HCT116 (cell line): Measurements from ENCODE around the gene BRSK2.

ENCODE experiments used
- ATF3 ChIP-seq: IDR thresholded peaks from 2 replicates; pipeline ENCODE4 v1.6.1; 2012
- EZH2 ChIP-seq: fragments of 200-600 bp; sonication (generic); IDR thresholded peaks from 2 replicates; pipeline ENCODE4 v1.6.1; 2017; ENCODE audit warnings: antibody characterized with exemption, mixed run types
- EZH2phosphoT487 ChIP-seq: fragments of 200-600 bp; IDR thresholded peaks from 2 replicates; pipeline ENCODE4 v1.6.1; 2018; ENCODE audit warnings: antibody characterized with exemption, borderline replicate concordance
- FOSL1 ChIP-seq: IDR thresholded peaks from 2 replicates; pipeline ENCODE4 v1.6.1; 2012; ENCODE audit warnings: low read depth
- MAX ChIP-seq: IDR thresholded peaks from 2 replicates; pipeline ENCODE4 v1.6.1; 2012
- POLR2A ChIP-seq: IDR thresholded peaks from 2 replicates; pipeline ENCODE4 v1.7.0; 2011; ENCODE audit warnings: borderline replicate concordance; ENCODE audit not compliant: insufficient read depth, insufficient read length; ENCODE audit errors: extremely low read depth
- POLR2AphosphoS5 ChIP-seq: IDR thresholded peaks from 2 replicates; pipeline ENCODE4 v1.6.1; 2011; ENCODE audit warnings: mild to moderate bottlenecking, low read depth, low read length, moderate library complexity
- TCF7L2 ChIP-seq: IDR thresholded peaks from 2 replicates; pipeline ENCODE4 v1.7.0; 2011; ENCODE audit warnings: borderline replicate concordance, inconsistent platforms; ENCODE audit not compliant: insufficient read depth, insufficient read length; ENCODE audit errors: extremely low read depth
- YY1 ChIP-seq: IDR thresholded peaks from 2 replicates; pipeline ENCODE4 v1.6.1; 2011; ENCODE audit warnings: low read length, low read depth, moderate library complexity, mild to moderate bottlenecking; ENCODE audit not compliant: insufficient replicate concordance; ENCODE audit errors: extremely low read depth
- ZBTB33 ChIP-seq: IDR thresholded peaks from 2 replicates; pipeline ENCODE4 v1.6.1; 2011; ENCODE audit warnings: mild to moderate bottlenecking, low read length, moderate library complexity; ENCODE audit not compliant: insufficient replicate concordance; ENCODE audit errors: extremely low read depth
- ZNF274 ChIP-seq: fragments of 200-500 bp; sonication (Bioruptor generic); IDR thresholded peaks from 2 replicates; pipeline ENCODE4 v1.6.1; 2014; ENCODE audit warnings: mild to moderate bottlenecking, low read depth, low read length, inconsistent platforms
- TF ChIP-seq, protein P1 (sequence below), 3 experiments: fragments of 200-600 bp in 1 of 3; sonication (generic) in 1 of 3; IDR thresholded peaks in 2 of 3; conservative IDR thresholded peaks in 1 of 3; 2 replicates each; pipeline ENCODE4 v1.5.1; 2012 to 2017; ENCODE audit warnings: low read depth in 2 of 3, low read length in 2 of 3, antibody characterized with exemption in 1 of 3, borderline replicate concordance in 1 of 3, control low read depth in 1 of 3, mild to moderate bottlenecking in 1 of 3, mixed read lengths in 1 of 3, mixed run types in 1 of 3, moderate library complexity in 1 of 3; ENCODE audit not compliant: insufficient read depth in 1 of 3
- TF ChIP-seq, protein P2 (sequence below): IDR thresholded peaks from 2 replicates; pipeline ENCODE4 v1.6.1; 2012; ENCODE audit warnings: low read depth

- no peak for TF ChIP-seq FOSL1
- no peak for TF ChIP-seq EZH2
- TF ChIP-seq, protein P1, sequence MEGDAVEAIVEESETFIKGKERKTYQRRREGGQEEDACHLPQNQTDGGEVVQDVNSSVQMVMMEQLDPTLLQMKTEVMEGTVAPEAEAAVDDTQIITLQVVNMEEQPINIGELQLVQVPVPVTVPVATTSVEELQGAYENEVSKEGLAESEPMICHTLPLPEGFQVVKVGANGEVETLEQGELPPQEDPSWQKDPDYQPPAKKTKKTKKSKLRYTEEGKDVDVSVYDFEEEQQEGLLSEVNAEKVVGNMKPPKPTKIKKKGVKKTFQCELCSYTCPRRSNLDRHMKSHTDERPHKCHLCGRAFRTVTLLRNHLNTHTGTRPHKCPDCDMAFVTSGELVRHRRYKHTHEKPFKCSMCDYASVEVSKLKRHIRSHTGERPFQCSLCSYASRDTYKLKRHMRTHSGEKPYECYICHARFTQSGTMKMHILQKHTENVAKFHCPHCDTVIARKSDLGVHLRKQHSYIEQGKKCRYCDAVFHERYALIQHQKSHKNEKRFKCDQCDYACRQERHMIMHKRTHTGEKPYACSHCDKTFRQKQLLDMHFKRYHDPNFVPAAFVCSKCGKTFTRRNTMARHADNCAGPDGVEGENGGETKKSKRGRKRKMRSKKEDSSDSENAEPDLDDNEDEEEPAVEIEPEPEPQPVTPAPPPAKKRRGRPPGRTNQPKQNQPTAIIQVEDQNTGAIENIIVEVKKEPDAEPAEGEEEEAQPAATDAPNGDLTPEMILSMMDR (IDR thresholded peaks at IDR 0.05 in 2 of 3, conservative IDR thresholded peaks at IDR 0.05 in 1 of 3; ENCODE audit: borderline replicate concordance in 1 of 3, insufficient read depth in 1 of 3, low read depth in 2 of 3, low read length in 2 of 3), result no peak
- no peak for TF ChIP-seq POLR2A
- TF ChIP-seq EZH2phosphoT487, result no peak
- TF ChIP-seq TCF7L2, result no peak
- TF ChIP-seq YY1, result no peak
- TF ChIP-seq ZNF274, result no peak
- no peak for TF ChIP-seq ZBTB33
- TF ChIP-seq MAX, result no peak
- no peak for TF ChIP-seq POLR2AphosphoS5
- TF ChIP-seq, protein P2, sequence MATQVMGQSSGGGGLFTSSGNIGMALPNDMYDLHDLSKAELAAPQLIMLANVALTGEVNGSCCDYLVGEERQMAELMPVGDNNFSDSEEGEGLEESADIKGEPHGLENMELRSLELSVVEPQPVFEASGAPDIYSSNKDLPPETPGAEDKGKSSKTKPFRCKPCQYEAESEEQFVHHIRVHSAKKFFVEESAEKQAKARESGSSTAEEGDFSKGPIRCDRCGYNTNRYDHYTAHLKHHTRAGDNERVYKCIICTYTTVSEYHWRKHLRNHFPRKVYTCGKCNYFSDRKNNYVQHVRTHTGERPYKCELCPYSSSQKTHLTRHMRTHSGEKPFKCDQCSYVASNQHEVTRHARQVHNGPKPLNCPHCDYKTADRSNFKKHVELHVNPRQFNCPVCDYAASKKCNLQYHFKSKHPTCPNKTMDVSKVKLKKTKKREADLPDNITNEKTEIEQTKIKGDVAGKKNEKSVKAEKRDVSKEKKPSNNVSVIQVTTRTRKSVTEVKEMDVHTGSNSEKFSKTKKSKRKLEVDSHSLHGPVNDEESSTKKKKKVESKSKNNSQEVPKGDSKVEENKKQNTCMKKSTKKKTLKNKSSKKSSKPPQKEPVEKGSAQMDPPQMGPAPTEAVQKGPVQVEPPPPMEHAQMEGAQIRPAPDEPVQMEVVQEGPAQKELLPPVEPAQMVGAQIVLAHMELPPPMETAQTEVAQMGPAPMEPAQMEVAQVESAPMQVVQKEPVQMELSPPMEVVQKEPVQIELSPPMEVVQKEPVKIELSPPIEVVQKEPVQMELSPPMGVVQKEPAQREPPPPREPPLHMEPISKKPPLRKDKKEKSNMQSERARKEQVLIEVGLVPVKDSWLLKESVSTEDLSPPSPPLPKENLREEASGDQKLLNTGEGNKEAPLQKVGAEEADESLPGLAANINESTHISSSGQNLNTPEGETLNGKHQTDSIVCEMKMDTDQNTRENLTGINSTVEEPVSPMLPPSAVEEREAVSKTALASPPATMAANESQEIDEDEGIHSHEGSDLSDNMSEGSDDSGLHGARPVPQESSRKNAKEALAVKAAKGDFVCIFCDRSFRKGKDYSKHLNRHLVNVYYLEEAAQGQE, result no peak
- TF ChIP-seq ATF3, result no peak
Measured at GRCh38 chr11:1340111-1340510, 49.6 kb upstream of the BRSK2 start.
